Fibroblast of skin of scalp (primary cell): ENCODE data around the gene BCAT1. TPM values are rescaled to one million over a fixed set of nuclear protein-coding genes. Genes with fewer than 3 reads are reported as not detected.

Experiments
- DNase-seq: peaks from one replicate; pipeline ENCODE4 v3.0.0-alpha.2; 2013
- polyA plus RNA-seq, 2 experiments: library from polyadenylated mRNA; unstranded; fragments of 120-200 nt; gene quantifications; one replicate each; pipeline ENCODE4 v1.2.1, GENCODE V29; 2013; ENCODE audit not compliant: insufficient read length in 2 of 2

BCAT1 gene
- 117 TPM for polyA plus RNA-seq (2013, experiment 1 of 2; ENCODE audit: insufficient read length)
- polyA plus RNA-seq (2013, experiment 2 of 2; ENCODE audit: insufficient read length) = 132 TPM

GRCh38 chr12:24948757-24949722 is at the start of gene BCAT1:
TSS of gene BCAT1 (minus strand) at chr12:24949101. CDS start at chr12:24948932, 169 bp downstream.
- DNase-seq = peak; percentile 92

GRCh38 chr12:24997970-24998582 is 49.2 kb upstream of the BCAT1 start:
- peak; percentile 87 for DNase-seq

GRCh38 chr12:24997496-24997895 is 48.6 kb upstream of the BCAT1 start:
- peak; percentile 9 for DNase-seq

- DNase-seq = no peak
Observed at GRCh38 chr12:24996820-24997219, 47.9 kb upstream of the BCAT1 start.

- no peak for DNase-seq
Observed at GRCh38 chr12:24996102-24996797, 47.3 kb upstream of the BCAT1 start.

- DNase-seq = no peak
Observed at GRCh38 chr12:24993793-24994192, 44.9 kb upstream of the BCAT1 start.

GRCh38 chr12:24991209-24992049 is 42.5 kb upstream of the BCAT1 start:
- peak; percentile 54 for DNase-seq

- DNase-seq = no peak
Observed at GRCh38 chr12:24989216-24989615, 40.3 kb upstream of the BCAT1 start.

- no peak for DNase-seq
Observed at GRCh38 chr12:24982250-24982649, 33.3 kb upstream of the BCAT1 start.

- DNase-seq = peak; percentile 12
Observed at GRCh38 chr12:24979976-24980730, 31.3 kb upstream of the BCAT1 start.

GRCh38 chr12:24979329-24979728 is 30.4 kb upstream of the BCAT1 start:
- no peak for DNase-seq

- DNase-seq = no peak
Observed at GRCh38 chr12:24977711-24978110, 28.8 kb upstream of the BCAT1 start.

- DNase-seq = no peak
Observed at GRCh38 chr12:24977060-24977459, 28.2 kb upstream of the BCAT1 start.

- DNase-seq = no peak
Observed at GRCh38 chr12:24975425-24975824, 26.5 kb upstream of the BCAT1 start.

GRCh38 chr12:24974216-24974615 is 25.3 kb upstream of the BCAT1 start:
- no peak for DNase-seq

GRCh38 chr12:24972078-24972477 is 23.2 kb upstream of the BCAT1 start:
- DNase-seq = no peak

- DNase-seq = no peak
Observed at GRCh38 chr12:24970177-24970576, 21.3 kb upstream of the BCAT1 start.

GRCh38 chr12:24966951-24967564 is 18.2 kb upstream of the BCAT1 start:
- no peak for DNase-seq

- DNase-seq = no peak
Observed at GRCh38 chr12:24964342-24964741, 15.4 kb upstream of the BCAT1 start.

- peak; percentile 66 for DNase-seq
Observed at GRCh38 chr12:24960222-24960855, 11.4 kb upstream of the BCAT1 start.
